Activated CD8-positive, alpha-beta memory T cell treated with anti-CD3 and anti-CD28 coated beads, Interleukin-2, amount 50 U/mL, for 1 hour (primary cell): Measurements from ENCODE around the gene ALDH7A1.
"Not testable (repeated sequence)": the region's sequence is repeated elsewhere in the genome, so short reads cannot be mapped to it uniquely, and the experiment has no call there.

Source experiments
- DNase-seq: peaks from one replicate; pipeline ENCODE4 v3.0.0-alpha.2; 2020; ENCODE audit errors: extremely low read depth

Gene ALDH7A1

DNA sequence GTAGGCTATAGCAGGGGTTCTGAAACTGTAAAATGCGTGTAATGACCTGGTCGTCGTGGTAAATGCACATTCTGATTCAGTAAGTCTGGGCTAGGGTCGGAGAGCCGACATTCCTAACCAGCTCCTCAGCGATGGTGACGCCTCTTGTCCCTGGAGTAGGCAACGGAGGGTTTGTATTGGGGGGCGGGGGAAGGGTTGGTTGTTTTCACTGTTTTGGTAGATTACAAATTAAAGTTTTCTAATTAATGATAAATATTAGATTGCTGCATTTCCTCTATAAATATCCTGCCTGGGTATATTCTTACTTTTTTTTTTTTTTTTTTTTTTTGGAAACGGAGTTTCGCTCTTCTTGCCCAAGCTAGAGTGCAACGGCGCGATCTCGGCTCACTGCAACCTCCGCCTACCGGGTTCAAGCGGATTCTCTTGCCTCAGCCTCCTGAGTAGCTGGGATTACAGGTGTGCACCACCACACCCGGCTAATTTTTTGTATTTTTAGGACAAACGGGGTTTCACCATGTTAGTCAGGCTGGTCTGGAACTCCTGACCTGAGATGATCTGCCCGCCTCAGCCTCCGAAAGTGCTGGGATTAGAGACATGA is 566 bp upstream of the ALDH7A1 start:
- DNase-seq: no peak

DNA sequence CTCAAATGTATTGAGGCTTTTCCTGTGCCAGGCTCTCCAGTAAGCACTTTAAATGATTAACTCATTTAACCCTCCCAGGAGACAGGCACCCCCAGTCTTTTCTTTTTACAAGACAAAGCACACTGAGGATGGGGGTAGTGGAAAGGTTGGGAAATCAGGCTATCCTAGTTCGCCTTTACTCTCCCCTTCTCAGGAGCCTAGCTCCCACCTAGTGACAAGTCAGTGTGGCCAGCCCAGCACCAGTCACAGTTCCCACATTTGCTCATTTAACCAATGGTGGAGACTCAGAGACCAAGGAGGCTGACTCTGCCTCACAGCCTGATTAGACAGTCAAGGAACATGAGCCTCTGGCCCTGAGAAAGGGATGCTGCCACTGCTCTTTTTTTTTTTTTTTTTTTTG is 3.5 kb downstream of the ALDH7A1 start:
- DNase-seq: no peak

DNA sequence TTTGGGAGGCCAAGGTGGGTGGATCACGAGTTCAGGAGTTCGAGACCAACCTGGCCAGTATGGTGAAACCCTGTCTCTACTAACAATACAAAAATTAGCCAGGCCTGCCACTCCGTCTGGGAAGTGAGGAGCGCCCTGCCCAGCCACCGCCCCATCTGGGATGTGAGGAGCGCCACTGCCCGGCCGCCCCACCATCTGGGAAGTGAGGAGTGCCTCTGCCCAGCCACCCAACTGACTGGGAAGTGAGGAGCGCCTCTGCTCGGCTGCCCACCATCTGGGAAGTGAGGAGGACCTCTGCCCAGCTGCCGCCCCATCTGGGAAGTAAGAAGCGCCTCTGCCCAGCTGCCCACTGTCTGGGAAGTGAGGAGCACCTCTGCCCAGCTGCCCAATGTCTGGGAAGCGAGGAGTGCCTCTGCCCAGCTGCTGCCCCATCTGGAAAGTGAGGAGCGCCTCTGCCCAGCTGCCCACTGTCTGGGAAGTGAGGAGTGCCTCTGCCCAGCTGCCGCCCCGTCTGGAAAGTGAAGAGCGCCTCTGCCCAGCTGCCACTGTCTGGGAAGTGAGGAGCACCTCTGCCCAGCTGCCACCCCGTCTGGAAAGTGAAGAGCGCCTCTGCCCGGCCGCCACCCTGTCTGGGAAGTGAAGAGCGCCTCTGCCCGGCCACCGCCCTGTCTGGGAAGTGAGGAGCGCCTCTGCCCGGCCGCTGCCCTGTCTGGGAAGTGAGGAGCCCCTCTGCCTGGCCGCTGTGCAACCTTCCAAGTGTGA is 5.3 kb downstream of the ALDH7A1 start:
- DNase-seq: no peak

DNA sequence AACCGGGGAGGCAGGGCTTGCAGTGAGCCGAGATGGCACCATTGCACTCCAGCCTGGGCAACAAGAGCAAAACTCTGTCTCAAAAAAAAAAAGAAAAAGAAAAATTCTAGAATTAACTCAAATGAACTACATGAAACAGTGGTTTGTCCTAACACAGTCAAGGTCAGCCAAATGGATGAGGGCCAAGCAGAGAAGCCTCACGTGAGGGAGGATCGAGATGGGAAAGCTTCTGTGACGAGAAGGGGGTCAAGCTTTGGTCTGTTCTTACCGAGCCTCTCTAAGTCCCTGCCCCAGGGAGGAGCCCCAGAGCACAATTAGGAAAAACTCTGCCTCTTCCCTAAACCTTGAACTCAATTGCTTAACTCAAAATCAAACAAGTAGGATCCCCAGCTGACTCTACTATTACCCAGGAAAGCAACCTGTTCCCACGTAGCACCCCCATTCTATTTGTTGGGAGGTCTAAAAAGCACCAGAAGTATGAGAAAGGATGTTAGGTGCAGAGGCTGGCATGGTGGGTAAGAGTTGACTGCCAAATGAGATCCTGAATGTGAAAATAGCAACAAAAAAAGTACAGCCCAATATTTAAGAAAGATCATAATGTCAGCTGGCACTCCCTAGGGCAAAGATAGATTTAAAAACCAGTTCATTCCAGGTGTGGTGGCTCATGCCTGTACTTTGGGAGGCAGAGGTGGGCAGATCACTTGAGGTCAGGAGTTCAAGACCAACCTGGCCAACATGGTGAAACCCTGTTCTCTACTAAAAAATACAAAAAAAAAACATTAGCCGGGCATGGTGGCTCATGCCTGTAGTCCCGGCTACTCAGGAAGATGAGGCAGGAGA is 7.2 kb downstream of the ALDH7A1 start:
- no peak for DNase-seq

DNA sequence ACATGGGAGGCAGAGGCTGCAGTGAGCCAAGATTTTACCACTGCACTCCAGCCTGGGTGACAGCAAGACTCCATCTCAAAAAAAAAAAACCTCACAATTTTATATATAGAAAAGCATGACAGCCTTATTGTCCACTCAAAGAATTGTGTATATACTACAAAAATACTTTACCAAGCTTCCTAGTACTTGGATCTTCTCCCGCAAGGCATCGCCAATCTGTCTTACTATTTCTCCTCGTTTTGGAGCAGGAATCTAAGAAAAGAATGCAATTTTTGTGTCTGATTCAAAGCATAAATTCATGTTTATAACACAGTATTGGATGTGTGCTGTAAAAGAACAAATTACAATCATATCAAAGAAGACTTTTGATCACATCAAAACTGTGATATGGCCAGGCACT is 11.3 kb downstream of the ALDH7A1 start:
- DNase-seq: no peak

DNA sequence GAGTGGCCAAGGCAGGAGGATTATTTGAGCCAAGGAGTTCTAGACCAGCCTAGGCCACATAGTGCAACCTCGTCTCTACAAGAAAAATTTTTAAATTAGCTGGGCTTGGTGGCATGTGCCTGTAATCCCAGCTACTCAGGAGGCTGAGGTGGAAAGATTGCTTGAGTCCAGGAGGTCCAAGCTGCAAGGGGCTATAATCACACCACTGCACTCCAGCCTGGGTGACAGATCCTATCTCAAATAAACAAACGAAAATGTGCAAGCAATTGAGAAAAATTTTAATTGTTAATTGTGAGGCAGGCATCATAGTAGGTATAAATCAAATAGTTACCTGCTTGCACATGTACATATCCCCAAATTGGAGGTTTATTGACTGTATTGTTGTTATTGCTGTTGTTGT is 15.3 kb downstream of the ALDH7A1 start:
- no peak for DNase-seq

DNA sequence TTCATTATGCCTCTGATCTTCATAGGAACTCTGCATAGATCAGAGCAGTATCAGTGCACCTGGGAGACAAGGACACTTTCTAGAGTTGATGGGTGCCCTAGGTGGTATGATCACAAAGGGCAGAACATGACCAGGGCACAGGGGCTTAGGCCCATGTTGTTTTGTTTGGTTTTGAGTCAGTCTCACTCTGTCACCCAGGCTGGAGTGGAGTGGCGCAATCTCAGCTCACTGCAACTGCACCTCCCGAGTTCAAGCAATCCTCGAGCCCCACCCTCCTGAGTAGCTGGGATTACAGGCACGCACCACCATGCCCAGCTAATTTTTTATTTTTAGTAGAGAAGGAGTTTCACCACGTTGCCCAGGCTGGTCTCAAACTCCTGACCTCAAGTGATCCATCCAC is 17.6 kb downstream of the ALDH7A1 start:
- DNase-seq: no peak

DNA sequence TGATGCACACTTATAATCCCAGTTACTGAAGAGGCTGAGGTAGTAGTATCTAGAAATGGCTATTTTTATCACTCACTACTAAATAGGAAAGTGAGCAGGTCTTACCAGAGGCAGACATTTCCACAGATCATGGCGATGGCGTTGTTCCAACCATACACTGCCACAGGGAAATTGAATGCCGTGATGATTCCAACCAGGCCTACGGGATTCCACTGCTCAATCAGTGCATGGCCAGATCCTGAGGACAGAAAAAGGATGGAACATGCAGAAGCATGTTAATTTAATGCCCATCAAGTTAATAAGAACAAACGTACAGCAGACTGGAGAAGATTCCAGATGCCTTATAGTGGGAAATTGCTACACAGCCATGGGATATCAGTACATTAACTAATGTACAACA is 18.0 kb downstream of the ALDH7A1 start:
- no peak for DNase-seq

DNA sequence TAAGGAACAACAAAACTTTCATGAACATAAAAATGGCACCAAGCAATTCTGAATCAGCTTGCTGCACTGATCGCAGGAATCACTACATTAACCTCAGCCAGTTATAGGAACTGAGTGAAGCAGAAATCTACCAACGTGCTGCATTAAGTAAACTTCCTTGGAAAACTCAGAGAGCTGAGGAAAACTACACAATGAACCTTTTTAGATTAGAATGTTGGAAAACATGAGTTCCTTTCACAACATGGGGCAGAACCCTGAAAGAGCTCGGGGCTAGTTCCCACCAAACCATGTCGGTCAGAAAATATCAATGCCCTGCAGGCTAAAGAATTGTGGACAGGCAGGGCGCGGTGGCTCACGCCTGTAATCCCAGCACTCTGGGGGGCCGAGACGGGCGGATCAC is 19.4 kb downstream of the ALDH7A1 start:
- no peak for DNase-seq

DNA sequence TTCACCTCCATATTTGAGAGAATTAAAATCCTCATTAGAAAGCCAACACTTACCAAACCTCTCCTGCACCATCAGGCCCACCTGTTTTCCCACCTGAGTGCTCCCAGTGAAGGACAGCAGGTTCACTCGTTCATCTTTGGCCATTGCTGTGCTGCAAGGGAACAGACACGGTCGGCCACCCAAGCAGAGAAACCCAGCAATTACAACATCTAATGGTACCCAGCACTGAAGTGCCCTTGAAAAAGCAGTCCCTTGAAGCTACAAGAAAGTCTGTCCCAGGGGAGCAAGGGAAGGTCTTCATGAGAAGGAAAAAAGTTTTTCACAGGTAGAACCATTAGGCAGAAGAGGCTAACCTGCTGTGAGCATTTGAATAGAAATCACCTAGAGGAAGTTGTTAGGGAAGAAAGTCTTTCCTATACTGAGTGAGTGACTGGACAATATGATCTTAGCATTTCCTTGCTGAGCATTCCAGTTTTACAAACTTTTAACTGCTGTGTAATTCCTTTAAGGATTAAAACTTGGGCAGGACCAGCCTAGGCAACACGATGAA is 26.7 kb downstream of the ALDH7A1 start:
- DNase-seq: no peak

DNA sequence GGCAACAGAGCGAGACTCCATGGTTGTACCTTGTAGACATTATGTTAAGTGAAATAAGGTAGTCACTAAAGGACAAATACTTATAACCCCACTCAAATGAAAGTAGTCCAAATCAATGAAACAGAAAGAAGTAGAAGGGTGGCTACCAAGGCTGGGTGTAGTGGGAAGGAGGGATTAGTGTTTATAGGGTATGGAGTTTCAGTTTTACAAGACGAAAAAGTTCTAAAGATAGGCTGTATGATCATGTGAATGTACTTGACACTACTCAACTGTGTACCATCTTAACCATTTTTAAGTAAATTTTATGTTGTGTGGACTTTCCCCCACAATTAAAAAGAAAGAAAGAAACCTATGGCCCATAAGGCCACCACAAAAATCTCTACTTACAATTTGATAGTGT is 32.2 kb downstream of the ALDH7A1 start:
- DNase-seq: no peak

DNA sequence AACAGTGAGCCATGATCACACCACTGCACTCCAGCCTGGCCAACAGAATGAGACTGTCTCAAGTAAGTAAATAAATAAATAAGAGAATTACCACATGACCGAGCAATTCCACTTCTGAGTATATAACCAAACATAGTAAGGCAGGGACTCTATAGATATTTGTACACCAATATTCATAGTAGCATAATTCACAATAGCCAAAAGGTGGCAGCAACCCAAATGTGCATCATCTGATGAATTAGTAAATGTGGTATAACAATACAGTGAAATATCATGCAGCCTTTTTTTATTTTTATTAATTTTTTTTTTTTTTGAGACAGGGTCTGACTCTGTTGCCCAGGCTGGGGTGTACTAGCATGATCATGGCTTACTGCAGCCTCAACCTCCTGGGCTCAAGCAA is 33.1 kb downstream of the ALDH7A1 start:
- DNase-seq: no peak

DNA sequence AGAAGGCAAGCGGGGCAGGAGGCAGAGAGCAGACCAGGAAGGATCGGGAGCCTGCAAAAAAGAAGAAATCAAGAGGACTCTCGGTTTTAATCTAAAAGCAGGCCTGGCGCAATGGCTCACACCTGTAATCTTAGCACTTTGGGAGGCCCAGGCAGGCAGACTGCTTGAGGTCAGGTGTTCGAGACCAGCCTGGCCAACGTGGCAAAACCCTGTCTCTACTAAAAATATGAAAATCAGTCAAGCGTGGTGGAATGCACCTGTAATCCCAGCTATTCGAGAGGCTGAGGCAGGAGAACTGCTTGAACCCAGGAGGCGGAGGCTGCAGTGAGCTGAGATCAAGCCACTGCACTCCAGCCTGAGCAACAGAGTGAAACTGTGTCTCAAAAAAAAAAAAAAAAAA is 39.9 kb downstream of the ALDH7A1 start:
- not testable (repeated sequence) for DNase-seq

DNA sequence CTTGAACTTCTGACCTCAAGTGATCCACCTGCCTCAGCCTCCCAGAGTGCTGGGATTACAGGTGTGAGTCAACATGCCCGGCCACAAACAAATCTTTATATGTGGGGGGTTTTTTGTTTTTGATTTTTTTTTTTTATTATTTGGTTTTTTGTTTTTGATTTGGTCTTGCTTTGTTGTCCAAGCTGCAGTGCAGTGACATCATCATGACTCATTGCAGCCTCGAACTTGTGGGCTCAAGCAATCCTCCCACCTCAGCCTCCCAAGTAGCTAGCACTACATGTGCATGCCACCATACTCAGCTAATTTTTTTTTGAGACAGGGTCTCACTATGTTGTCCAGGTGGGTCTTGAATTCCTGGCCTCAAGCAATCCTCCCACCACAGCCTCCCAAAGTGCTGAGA is 42.4 kb downstream of the ALDH7A1 start:
- no peak for DNase-seq

DNA sequence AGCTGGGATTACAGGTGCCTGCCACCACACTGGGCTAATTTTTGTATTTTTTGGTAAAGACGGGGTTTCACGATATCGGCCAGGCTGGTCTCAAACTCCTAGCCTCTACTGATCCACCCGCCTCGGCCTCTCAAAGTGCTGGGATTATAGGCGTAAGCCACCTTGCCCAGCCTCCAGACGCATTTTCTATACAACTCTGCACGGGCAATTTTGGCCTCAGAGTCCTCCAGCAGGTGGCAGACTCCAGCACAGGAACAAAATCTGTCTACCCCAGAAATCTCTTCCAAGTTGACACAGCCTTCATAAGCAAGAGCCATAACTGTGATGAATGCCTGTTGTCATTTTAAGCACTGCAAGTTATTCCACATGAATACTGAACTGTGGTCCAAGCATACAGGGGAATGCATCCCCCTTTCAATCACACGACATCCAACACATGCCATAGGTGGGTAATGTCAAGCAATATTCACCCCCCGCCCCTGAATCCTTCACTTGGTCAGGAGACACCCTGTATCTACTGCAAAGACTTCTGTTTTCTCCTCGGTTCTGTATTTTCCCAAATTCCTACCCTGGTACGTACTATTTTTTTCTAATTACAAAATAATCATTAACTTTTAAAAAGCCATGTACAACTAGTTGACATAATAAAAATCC is 50.8 kb downstream of the ALDH7A1 start:
- no peak for DNase-seq

DNA sequence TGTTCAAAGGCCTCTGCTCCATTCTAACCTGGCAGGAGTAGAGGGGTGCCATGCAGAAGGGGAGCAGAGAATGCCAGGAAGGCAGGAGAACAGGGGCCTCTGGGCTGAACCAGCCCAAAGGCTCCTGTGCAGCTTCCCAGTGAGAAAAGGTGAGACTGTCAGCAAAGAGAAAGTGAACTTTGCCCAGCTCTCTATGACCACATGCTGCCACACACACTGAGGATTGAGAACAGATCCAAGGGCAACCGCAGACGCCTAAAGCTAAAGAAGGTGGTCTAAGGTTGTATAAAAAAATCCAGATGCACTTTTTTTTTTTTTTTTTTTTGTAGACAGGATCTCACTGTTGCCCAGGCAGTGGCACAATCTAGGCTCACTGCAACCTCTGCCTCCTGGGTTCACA is 51.4 kb downstream of the ALDH7A1 start:
- DNase-seq: no peak

DNA sequence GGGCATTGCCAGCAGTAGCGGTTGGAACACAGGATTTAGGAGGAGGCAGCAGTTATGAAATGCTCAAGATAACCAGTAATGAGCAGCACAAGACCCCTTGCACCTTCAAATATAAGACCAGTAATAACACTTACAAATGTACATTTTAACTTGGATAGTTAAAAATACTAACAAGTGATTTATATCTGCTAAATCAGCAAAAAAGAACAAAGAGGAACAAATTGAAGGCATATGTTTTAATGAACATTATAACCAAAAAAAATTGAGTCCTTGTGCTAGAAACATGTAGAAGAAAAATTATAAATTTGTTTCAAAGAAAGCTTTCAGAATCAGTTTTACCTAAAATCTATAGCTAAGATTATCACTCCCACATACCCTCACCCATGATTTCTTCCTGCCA is 52.0 kb downstream of the ALDH7A1 start:
- no peak for DNase-seq

DNA sequence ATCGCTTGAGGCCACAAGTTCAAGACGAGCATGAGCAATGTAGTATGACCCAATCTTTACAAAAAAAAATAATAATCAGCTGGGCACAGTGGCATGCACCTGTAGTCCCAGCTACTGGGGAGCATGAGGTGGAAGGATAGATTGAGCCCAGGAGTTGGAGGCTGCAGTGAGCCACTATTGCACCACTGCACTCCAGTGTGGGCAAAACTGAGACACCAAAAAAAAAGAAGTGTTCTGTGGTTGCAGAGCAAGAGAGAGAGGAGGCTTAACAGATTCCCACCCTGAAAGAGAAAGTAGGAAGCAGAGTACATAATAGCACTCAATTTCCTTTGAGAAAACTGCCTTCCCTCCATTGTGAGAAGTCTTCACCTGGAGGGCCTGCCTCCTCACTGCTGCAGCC is 52.6 kb downstream of the ALDH7A1 start:
- DNase-seq: no peak

DNA sequence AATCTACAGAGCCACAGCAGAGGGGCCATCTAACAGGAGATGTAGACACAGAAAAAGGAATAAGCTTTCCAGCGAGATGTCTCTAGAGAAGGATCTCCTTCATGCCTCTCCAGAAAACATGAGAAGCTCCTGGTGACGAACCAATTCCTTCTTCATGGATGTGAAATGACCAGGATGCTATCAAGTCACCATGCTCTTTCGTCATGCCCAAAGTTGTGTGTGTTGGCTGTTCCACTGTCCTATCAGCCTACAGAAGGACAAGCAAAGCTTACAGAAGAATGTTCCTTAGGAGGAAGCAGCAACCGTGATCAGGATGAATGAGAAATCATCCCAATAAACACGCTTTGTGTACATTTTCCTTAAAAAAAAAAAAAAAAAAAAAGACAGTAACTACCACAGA is 54.4 kb downstream of the ALDH7A1 start:
- DNase-seq: no peak

DNA sequence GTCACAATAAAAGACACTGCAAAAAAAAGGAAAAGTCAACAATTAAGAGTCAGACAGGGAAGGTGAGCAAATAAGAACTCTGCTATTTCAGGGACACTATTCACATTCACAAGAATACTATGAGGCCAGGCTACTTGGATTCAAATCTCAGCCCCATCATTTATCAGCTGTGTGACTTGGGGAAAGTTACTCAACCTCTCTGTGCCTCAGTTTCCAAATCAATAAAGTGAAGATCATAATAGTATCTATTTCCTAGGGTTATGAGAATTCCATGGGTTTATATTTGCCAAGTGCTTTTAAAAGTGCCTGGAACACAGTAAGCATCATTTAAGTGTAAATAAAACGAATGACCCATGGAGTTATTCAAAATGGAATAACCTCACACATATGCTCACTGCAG is 56.4 kb downstream of the ALDH7A1 start:
- no peak for DNase-seq

DNA sequence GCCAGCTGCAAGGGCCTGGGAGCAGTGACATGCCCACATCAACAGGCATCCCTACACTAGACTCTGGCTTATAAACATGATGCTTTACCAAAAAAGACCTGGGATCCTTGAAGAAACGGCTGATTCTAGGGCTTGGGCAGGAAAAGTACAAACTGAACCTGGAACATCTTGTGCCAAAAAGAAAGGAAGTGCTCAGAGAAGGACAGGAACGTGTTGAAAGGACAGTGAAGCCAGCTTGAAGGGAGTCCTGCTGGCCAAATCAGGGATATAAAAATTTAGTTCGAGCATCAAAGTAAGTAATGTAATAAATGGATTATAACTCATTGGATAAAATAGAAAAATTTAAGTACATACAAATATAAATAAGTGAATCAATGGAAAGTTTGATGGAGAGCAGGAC is 58.1 kb downstream of the ALDH7A1 start:
- no peak for DNase-seq

DNA sequence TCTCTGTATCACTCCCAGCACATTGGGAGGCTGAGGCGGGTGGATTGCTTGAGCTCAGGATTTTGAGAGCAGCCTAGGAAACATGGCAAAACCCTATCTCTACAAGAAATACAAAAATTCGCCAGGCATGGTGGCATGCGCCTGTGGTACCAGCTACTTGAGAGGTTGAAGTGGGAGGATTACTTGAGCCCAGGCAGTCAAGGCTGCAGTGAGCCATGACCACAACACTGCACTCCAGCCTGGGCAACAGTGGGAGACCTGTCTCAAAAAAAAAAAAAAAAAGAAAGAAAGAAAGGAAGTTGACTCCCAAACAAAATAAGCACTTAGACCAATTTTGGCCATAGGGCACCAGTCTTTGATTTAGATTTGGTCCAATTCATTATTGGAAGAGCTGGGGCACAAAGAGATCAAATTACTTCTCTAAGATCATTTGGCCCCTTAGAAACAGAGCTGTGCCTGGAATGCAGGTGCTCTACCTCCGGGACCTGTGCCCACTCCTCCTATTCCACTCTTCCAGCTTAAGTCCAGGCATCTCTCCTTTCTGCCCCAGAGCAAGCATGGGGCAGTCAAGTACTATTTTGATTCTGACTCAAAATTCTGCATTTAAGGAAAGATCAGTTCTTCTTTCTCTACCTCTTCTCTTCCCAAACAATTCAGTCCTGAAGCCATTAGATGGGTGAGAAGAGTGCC is 59.0 kb downstream of the ALDH7A1 start:
- DNase-seq: no peak
